ENCODE data around the gene TYW5.

TYW5 gene

DNA sequence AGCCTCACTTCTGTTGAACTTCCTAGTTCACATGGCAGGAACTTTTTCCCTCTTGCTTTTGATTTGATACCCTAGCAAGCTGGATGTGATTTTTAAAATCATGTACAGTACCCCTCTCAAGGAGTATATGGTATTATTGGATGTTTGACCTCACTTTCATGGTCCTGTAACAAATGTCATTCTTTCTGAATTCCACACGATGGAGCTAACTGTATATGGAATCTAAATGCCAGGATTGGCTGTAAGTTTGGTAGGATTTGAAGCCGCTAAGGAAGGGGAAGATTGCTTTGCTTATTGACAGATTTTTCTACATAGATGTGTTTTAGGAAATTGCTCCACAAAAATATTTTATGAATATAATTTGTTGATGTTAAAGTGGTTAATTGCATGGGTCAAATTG is 18.4 kb upstream of the TYW5 start:
- TF ChIP-seq, protein P1, sequence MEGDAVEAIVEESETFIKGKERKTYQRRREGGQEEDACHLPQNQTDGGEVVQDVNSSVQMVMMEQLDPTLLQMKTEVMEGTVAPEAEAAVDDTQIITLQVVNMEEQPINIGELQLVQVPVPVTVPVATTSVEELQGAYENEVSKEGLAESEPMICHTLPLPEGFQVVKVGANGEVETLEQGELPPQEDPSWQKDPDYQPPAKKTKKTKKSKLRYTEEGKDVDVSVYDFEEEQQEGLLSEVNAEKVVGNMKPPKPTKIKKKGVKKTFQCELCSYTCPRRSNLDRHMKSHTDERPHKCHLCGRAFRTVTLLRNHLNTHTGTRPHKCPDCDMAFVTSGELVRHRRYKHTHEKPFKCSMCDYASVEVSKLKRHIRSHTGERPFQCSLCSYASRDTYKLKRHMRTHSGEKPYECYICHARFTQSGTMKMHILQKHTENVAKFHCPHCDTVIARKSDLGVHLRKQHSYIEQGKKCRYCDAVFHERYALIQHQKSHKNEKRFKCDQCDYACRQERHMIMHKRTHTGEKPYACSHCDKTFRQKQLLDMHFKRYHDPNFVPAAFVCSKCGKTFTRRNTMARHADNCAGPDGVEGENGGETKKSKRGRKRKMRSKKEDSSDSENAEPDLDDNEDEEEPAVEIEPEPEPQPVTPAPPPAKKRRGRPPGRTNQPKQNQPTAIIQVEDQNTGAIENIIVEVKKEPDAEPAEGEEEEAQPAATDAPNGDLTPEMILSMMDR (IDR thresholded peaks at IDR 0.05; ENCODE audit: insufficient read depth, low read length, poor library complexity, severe bottlenecking), result peak; percentile 6
- no peak for DNase-seq (ENCODE audit: extremely low read depth, insufficient read length)
- Histone ChIP-seq H3K27me3 (replicated peaks; ENCODE audit: control insufficient read depth, insufficient read depth, low read length) (no peaks in the 10 kb centered on the region), H3K4me3 (replicated peaks; ENCODE audit: low read depth, low read length) (no peak overlapping the region), H3K36me3 (ENCODE audit: control insufficient read depth, insufficient read depth, low read length) (no peaks in the 10 kb centered on the region; the same call in none of the 2 replicates)

DNA sequence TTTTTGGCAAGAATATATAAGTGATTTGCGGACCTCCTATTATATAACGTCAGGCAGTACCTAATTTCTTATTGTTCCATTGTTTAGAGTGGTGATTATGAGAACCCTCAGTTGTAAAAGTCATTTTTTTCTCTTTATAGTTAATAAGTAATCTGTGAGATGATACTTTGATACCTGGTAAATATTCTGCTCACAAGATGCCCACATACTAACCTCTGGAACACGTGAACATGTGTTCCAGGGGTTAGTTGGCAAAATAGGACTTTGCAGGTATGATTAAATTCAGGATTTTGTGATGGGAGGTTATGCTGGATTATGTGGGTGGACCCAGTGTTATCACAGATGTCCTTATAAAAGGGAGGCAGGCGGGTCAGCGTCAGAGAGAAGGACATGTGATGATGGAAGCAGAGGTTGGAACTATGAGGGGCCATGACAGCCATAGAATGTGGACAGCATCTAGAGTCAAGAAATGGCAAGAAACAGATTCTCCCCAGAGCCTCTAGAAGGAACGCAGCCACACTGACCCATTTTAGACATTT is 16.9 kb upstream of the TYW5 start:
- no peak for DNase-seq (ENCODE audit: extremely low read depth, insufficient read length)
- TF ChIP-seq, protein P1 (IDR thresholded peaks at IDR 0.05; ENCODE audit: insufficient read depth, low read length, poor library complexity, severe bottlenecking), result no peak
- Histone ChIP-seq H3K4me3 (replicated peaks; ENCODE audit: low read depth, low read length) (no peak overlapping the region), H3K27me3 (replicated peaks; ENCODE audit: control insufficient read depth, insufficient read depth, low read length) (no peaks in the 10 kb centered on the region), H3K36me3 (ENCODE audit: control insufficient read depth, insufficient read depth, low read length) (no peaks in the 10 kb centered on the region; the same call in none of the 2 replicates)

DNA sequence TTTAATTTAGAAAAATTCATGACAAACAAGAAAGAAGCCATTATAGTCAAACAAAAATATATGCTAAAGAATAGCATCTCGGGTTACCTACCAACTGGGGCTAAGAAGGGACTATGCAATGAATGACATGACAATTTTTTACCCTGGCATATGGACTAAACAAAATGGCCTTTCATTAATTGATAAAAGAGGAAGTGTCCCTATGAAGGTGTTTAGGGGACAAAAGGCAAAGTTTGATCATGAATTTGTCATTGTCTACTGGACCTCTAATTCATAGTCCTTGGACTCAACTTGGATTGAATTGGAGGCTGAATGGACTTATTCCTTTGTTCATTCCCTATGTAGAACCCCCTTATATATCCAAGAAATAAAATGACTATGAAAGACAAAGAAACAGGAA is 12.8 kb upstream of the TYW5 start:
- H3K27me3 ChIP-seq (replicated peaks; ENCODE audit: control insufficient read depth, insufficient read depth, low read length), result no peaks in the 10 kb centered on the region
- H3K4me3 ChIP-seq (replicated peaks; ENCODE audit: low read depth, low read length), result no peak overlapping the region
- H3K36me3 ChIP-seq (ENCODE audit: control insufficient read depth, insufficient read depth, low read length), result no peaks in the 10 kb centered on the region; the same call in 1 of the 2 replicates
- DNase-seq (ENCODE audit: extremely low read depth, insufficient read length), result no peak
- TF ChIP-seq, protein P1 (IDR thresholded peaks at IDR 0.05; ENCODE audit: insufficient read depth, low read length, poor library complexity, severe bottlenecking), result no peak

DNA sequence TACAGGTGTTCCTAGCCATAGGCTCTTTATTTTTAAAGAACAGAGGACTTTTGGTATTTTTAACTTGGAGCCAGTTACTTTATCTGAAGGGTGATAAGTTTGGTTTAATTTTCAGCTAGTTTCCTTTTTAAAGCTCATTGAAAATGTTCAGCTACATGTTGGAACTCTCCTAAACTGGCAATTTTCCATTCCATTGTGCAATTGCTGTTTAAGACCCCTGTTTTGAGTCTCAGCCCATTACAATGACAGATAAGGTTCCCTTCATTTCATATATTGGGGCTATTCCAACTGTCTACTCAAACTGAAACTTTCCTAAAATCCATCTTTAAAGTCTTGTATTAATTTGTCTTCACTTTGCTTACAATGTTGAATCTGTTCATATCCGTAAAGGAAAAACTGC is 11.7 kb upstream of the TYW5 start:
- Histone ChIP-seq H3K4me3 (replicated peaks; ENCODE audit: low read depth, low read length) (no peak overlapping the region), H3K27me3 (replicated peaks; ENCODE audit: control insufficient read depth, insufficient read depth, low read length) (no peaks in the 10 kb centered on the region), H3K36me3 (ENCODE audit: control insufficient read depth, insufficient read depth, low read length) (no peaks in the 10 kb centered on the region; the same call in 1 of the 2 replicates)
- TF ChIP-seq, protein P1 (IDR thresholded peaks at IDR 0.05; ENCODE audit: insufficient read depth, low read length, poor library complexity, severe bottlenecking), result no peak
- no peak for DNase-seq (ENCODE audit: extremely low read depth, insufficient read length)

GRCh38 chr2:199966405-199966804 is 11.1 kb upstream of the TYW5 start:
- Histone ChIP-seq H3K4me3 (replicated peaks; ENCODE audit: low read depth, low read length) (no peak overlapping the region), H3K36me3 (ENCODE audit: control insufficient read depth, insufficient read depth, low read length) (no peaks in the 10 kb centered on the region; the same call in 1 of the 2 replicates), H3K27me3 (replicated peaks; ENCODE audit: control insufficient read depth, insufficient read depth, low read length) (no peaks in the 10 kb centered on the region)
- TF ChIP-seq, protein P1 (IDR thresholded peaks at IDR 0.05; ENCODE audit: insufficient read depth, low read length, poor library complexity, severe bottlenecking), result no peak
- no peak for DNase-seq (ENCODE audit: extremely low read depth, insufficient read length)

DNA sequence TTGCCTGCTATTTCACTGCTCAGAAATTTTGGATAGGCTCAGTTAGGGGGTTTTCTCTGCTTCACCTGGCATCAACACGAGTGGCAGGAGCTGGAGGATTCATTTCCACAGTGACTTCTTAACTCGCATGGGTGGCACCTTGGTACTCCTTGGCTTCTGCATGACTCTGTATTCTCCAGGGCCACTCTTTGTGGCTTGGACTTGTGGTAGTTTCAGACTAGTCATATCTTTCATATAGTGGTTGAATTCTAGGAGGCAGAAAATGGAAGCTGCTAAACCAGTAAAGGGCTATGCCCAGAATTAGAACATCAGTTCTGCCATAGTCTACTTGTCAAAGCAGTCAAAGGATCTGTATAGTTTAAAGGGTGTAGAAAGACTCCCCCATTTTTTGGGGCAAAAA is 6.9 kb upstream of the TYW5 start:
- TF ChIP-seq, protein P1 (IDR thresholded peaks at IDR 0.05; ENCODE audit: insufficient read depth, low read length, poor library complexity, severe bottlenecking), result no peak
- H3K4me3 ChIP-seq (replicated peaks; ENCODE audit: low read depth, low read length), result no peak overlapping the region
- H3K27me3 ChIP-seq (replicated peaks; ENCODE audit: control insufficient read depth, insufficient read depth, low read length), result no peaks in the 10 kb centered on the region
- no peak for DNase-seq (ENCODE audit: extremely low read depth, insufficient read length)
- peaks cover 3% of the 10 kb centered on the region for H3K36me3 ChIP-seq (ENCODE audit: control insufficient read depth, insufficient read depth, low read length)

All from GM06990 (cell line).